Cerebellar nuclear complex (tissue), 1 donor: ENCODE data around the gene TMEM175.
"Not testable (repeated sequence)": the region's sequence is repeated elsewhere in the genome, so short reads cannot be mapped to it uniquely, and the experiment has no call there.

Experiments
- DNase-seq, 2 experiments: peaks; one replicate each; lab custom pipeline; 2025; lab: John Stamatoyannopoulos, UW

Gene TMEM175

GRCh38 chr4:917466-917865 lies 14.8 kb upstream of the TMEM175 start:
- no peak for DNase-seq

GRCh38 chr4:917992-918391 lies 14.3 kb upstream of the TMEM175 start:
- DNase-seq = no peak

- not testable (repeated sequence) for DNase-seq
Measured at GRCh38 chr4:918591-918990, 13.7 kb upstream of the TMEM175 start.

- DNase-seq = not testable (repeated sequence)
Measured at GRCh38 chr4:919004-919680, 13.1 kb upstream of the TMEM175 start.

- DNase-seq = no peak
Measured at GRCh38 chr4:921830-922331, 10.4 kb upstream of the TMEM175 start.

GRCh38 chr4:924107-925096 lies 7.9 kb upstream of the TMEM175 start:
- DNase-seq = no peak

- DNase-seq = no peak
Measured at GRCh38 chr4:925171-925570, 7.1 kb upstream of the TMEM175 start.

- no peak for DNase-seq
Measured at GRCh38 chr4:925771-926500, 6.3 kb upstream of the TMEM175 start.

- DNase-seq = no peak
Measured at GRCh38 chr4:926538-926937, 5.7 kb upstream of the TMEM175 start.

- DNase-seq = not testable (repeated sequence)
Measured at GRCh38 chr4:927566-927965, 4.7 kb upstream of the TMEM175 start.

GRCh38 chr4:929096-929765 lies 3.0 kb upstream of the TMEM175 start:
- DNase-seq = no peak

GRCh38 chr4:930028-930551 lies 2.2 kb upstream of the TMEM175 start:
- no peak for DNase-seq

GRCh38 chr4:930827-931193 lies 1.4 kb upstream of the TMEM175 start:
- no peak for DNase-seq

- DNase-seq = no peak
Measured at GRCh38 chr4:931194-931959, 883 bp upstream of the TMEM175 start.

- DNase-seq = no peak
Measured at GRCh38 chr4:932713-933070, 432 bp downstream of the TMEM175 start.

- DNase-seq = not testable (repeated sequence)
Measured at GRCh38 chr4:939508-939907, 7.2 kb downstream of the TMEM175 start.

GRCh38 chr4:945274-946102 lies 13.2 kb downstream of the TMEM175 start:
- DNase-seq = no peak

- no peak for DNase-seq
Measured at GRCh38 chr4:946103-946450, 13.8 kb downstream of the TMEM175 start.

- DNase-seq = no peak
Measured at GRCh38 chr4:946517-947471, 14.5 kb downstream of the TMEM175 start.
